Osteocyte (in vitro differentiated cells): ENCODE data around the gene USH1G. TPM values are rescaled to one million over a fixed set of nuclear protein-coding genes. Genes with fewer than 3 reads are reported as not detected.
"Not testable (repeated sequence)": the region's sequence is repeated elsewhere in the genome, so short reads cannot be mapped to it uniquely, and the experiment has no call there.

Experiments
- DNase-seq: peaks from one replicate; pipeline ENCODE4 v3.0.0; 2021; ENCODE audit warnings: mixed read lengths; ENCODE audit not compliant: unreplicated experiment; ENCODE audit errors: extremely low spot score
- H3K27ac Mint-ChIP-seq: one replicate; pipeline ENCODE4 v1.8.0; 2021; ENCODE audit warnings: mild to moderate bottlenecking, mixed read lengths; ENCODE audit not compliant: unreplicated experiment
- H3K27me3 Mint-ChIP-seq: one replicate; pipeline ENCODE4 v1.8.0; 2021; ENCODE audit warnings: mixed read lengths; ENCODE audit not compliant: unreplicated experiment
- H3K36me3 Mint-ChIP-seq: one replicate; pipeline ENCODE4 v1.8.0; 2021; ENCODE audit warnings: mixed read lengths; ENCODE audit not compliant: unreplicated experiment
- H3K4me1 Mint-ChIP-seq: one replicate; pipeline ENCODE4 v1.8.0; 2021; ENCODE audit warnings: mixed read lengths; ENCODE audit not compliant: unreplicated experiment
- H3K4me3 Mint-ChIP-seq: one replicate; pipeline ENCODE4 v1.8.0; 2021; ENCODE audit warnings: mild to moderate bottlenecking, moderate library complexity, mixed read lengths; ENCODE audit not compliant: unreplicated experiment
- H3K9me3 Mint-ChIP-seq: one replicate; pipeline ENCODE4 v1.8.0; 2021; ENCODE audit warnings: mixed read lengths; ENCODE audit not compliant: unreplicated experiment
- total RNA-seq: library from RNA; stranded (reverse); gene quantifications from 2 replicates; pipeline ENCODE4 v1.2.1, GENCODE V29; 2021
- TF ChIP-seq, protein P1 (sequence below): fragments of 200-600 bp; sonication (generic); IDR thresholded peaks from 2 replicates; pipeline ENCODE4 v1.5.0; 2021; ENCODE audit warnings: antibody characterized with exemption, mild to moderate bottlenecking, moderate library complexity

The USH1G gene
- total RNA-seq, 1 donor from 2014 or later, result not detected

- H3K27me3 Mint-ChIP-seq, result no peaks in the 10 kb centered on the region
- H3K9me3 Mint-ChIP-seq, result no peaks in the 10 kb centered on the region
- peaks cover 4% of the 10 kb centered on the region for H3K36me3 Mint-ChIP-seq
- DNase-seq, result no peak
- H3K4me3 Mint-ChIP-seq, result no peak overlapping the region
- H3K4me1 Mint-ChIP-seq, result peaks cover 15% of the 10 kb centered on the region
- H3K27ac Mint-ChIP-seq, result no peak overlapping the region
- TF ChIP-seq, protein P1, sequence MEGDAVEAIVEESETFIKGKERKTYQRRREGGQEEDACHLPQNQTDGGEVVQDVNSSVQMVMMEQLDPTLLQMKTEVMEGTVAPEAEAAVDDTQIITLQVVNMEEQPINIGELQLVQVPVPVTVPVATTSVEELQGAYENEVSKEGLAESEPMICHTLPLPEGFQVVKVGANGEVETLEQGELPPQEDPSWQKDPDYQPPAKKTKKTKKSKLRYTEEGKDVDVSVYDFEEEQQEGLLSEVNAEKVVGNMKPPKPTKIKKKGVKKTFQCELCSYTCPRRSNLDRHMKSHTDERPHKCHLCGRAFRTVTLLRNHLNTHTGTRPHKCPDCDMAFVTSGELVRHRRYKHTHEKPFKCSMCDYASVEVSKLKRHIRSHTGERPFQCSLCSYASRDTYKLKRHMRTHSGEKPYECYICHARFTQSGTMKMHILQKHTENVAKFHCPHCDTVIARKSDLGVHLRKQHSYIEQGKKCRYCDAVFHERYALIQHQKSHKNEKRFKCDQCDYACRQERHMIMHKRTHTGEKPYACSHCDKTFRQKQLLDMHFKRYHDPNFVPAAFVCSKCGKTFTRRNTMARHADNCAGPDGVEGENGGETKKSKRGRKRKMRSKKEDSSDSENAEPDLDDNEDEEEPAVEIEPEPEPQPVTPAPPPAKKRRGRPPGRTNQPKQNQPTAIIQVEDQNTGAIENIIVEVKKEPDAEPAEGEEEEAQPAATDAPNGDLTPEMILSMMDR, result no peak
Observed at GRCh38 chr17:74870512-74870911, 52.5 kb downstream of the USH1G start.

DNA sequence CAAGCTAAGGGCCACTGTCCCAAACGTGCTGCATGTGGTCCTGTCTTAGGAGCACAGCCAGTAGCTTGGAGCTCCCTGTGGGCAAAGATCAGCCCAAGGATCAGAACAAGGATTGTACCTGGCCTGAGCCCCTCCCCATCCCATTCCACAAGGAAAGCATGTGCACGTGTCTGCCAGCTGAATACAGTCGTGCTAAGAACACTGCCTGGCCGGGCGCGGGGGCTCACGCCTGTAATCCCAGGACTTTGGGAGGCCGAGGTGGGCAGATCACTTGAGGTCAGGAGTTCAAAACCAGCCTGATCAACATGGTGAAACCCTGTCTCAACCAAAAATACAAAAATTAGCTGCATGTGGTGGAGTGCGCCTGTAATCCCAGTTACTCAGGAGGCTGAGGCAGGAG is 53.0 kb downstream of the USH1G start:
- DNase-seq, H3K9me3 Mint-ChIP-seq, H3K36me3 Mint-ChIP-seq, H3K27ac Mint-ChIP-seq, H3K27me3 Mint-ChIP-seq, H3K4me3 Mint-ChIP-seq: not testable (repeated sequence)
- peaks cover 15% of the 10 kb centered on the region for H3K4me1 Mint-ChIP-seq

- peaks cover 17% of the 10 kb centered on the region for H3K4me1 Mint-ChIP-seq
- TF ChIP-seq, protein P1, result no peak
Observed at GRCh38 chr17:74868908-74869255, 54.2 kb downstream of the USH1G start.

GRCh38 chr17:74868251-74868907 is 54.7 kb downstream of the USH1G start:
- TF ChIP-seq, protein P1, result no peak
- Mint-ChIP-seq H3K27ac (no peak overlapping the region), H3K9me3 (no peaks in the 10 kb centered on the region), H3K4me3 (no peak overlapping the region), H3K36me3 (peaks cover 5% of the 10 kb centered on the region), H3K27me3 (no peaks in the 10 kb centered on the region), H3K4me1 (peaks cover 13% of the 10 kb centered on the region)
- no peak for DNase-seq

More at GRCh38 chr17:74868908-74869255, 54.2 kb downstream of the USH1G start:
- Mint-ChIP-seq H3K9me3 (no peaks in the 10 kb centered on the region), H3K4me3 (no peak overlapping the region), H3K27ac (no peak overlapping the region), H3K36me3 (peaks cover 4% of the 10 kb centered on the region), H3K27me3 (no peaks in the 10 kb centered on the region)
- no peak for DNase-seq

DNA sequence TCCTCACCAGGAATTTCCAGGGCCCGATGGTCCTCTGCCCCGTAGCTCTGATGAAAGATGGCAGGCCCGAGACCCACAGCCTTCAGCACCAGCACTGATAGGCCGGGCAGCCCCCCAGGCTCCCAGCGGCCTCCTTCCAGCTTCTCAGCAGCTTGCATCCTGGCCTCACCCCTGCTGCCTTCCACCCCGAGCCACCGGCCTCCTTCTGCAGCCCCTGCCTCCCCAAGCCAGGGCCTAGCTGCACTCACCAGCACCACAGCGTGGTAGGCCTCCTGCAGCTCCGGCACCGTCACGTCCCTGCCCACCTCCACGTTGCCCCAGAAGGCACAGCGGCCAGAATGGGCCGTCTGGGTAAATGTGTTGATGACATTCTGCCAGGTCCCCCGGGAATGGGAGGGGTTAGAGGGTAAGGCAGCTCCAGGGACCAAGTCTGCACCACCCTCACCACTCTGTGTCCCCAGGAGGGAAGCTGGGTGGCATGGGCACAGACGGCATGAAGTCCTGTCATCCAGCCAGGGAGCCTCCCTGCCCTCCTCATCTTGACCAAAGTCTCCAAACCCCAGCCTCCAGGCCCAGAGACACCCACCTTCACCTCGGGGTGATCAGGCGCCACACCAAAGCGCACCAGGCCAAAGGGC is 56.7 kb downstream of the USH1G start:
- DNase-seq, result no peak
- Mint-ChIP-seq H3K27me3 (peaks cover 7% of the 10 kb centered on the region), H3K9me3 (no peaks in the 10 kb centered on the region), H3K4me3 (no peak overlapping the region), H3K36me3 (peaks cover 7% of the 10 kb centered on the region), H3K4me1 (peaks cover 10% of the 10 kb centered on the region), H3K27ac (no peak overlapping the region)
- TF ChIP-seq, protein P1, result no peak

Other genes starting within 250 kb of the USH1G start
- not detected in 2 replicates for gene CD300LF, start 210.3 kb downstream of the USH1G start, total RNA-seq
- not detected in 2 replicates for gene RAB37, start 186.0 kb downstream of the USH1G start, total RNA-seq
- gene NHERF1, start 174.6 kb downstream of the USH1G start, total RNA-seq, result 117 and 125 TPM in 2 replicates
- gene NAT9, start 146.9 kb downstream of the USH1G start, total RNA-seq, result 48.6 and 52.5 TPM in 2 replicates
- 0.10 and 0.13 TPM in 2 replicates for gene GRIN2C, start 63.4 kb downstream of the USH1G start, total RNA-seq
- 9.1 and 11.2 TPM in 2 replicates for gene FDXR, start 50.3 kb downstream of the USH1G start, total RNA-seq
- gene FADS6, start 29.6 kb downstream of the USH1G start, total RNA-seq, result not detected in 2 replicates
- not detected in 2 replicates for gene OTOP2, start 1.0 kb upstream of the USH1G start, total RNA-seq
- not detected in 2 replicates for gene OTOP3, start 12.6 kb upstream of the USH1G start, total RNA-seq
- 10.1 and 11.9 TPM in 2 replicates for gene HID1, start 49.5 kb upstream of the USH1G start, total RNA-seq
- gene CDR2L, start 64.4 kb upstream of the USH1G start, total RNA-seq, result 21.4 and 22.8 TPM in 2 replicates
- 22.4 and 25.1 TPM in 2 replicates for gene MRPL58, start 89.4 kb upstream of the USH1G start, total RNA-seq
- gene ATP5PD, start 123.7 kb upstream of the USH1G start, total RNA-seq, result 195 and 212 TPM in 2 replicates
- gene KCTD2, start 124.0 kb upstream of the USH1G start, total RNA-seq, result 22.3 and 23.7 TPM in 2 replicates
- gene SLC16A5, start 164.7 kb upstream of the USH1G start, total RNA-seq, result 7.0 and 7.6 TPM in 2 replicates
- gene ARMC7, start 186.7 kb upstream of the USH1G start, total RNA-seq, result 12.8 and 13.6 TPM in 2 replicates
- 45.6 and 48.2 TPM in 2 replicates for gene NT5C, start 208.5 kb upstream of the USH1G start, total RNA-seq
- gene JPT1, start 231.3 kb upstream of the USH1G start, total RNA-seq, result 89.7 and 95.9 TPM in 2 replicates